AG04450 (cell line): Measurements from ENCODE around the gene IGIP. TPM values are rescaled to one million over a fixed set of nuclear protein-coding genes. Genes with fewer than 3 reads are reported as not detected.

ENCODE experiments used
- CTCF ChIA-PET: fragments of 300-600, 350-600 bp; formaldehyde crosslinking; extraction: SDS; loops from one replicate; lab custom pipeline; 2022; ENCODE audit warnings: antibody characterized with exemption, inconsistent platforms; lab: Charles Lee
- POLR2A ChIA-PET: fragments of 350-600 bp; formaldehyde crosslinking; extraction: SDS; loops from one replicate; lab custom pipeline; 2021; ENCODE audit warnings: antibody characterized with exemption, inconsistent platforms; lab: Yijun Ruan, JAX
- DNase-seq: peaks from one replicate; pipeline ENCODE4 v3.0.0-alpha.2; 2011; ENCODE audit warnings: low read depth, low spot score
- H3K27ac ChIP-seq: one replicate; pipeline ENCODE4 v1.5.1; 2012; ENCODE audit warnings: low read depth, low read length, control low read depth
- H3K27me3 ChIP-seq: one replicate; pipeline ENCODE4 v1.6.0; 2012; ENCODE audit warnings: low read length; ENCODE audit not compliant: control insufficient read depth, insufficient read depth
- H3K4me3 ChIP-seq: 2 replicates; pipeline ENCODE4 v1.5.1; 2011; ENCODE audit warnings: mild to moderate bottlenecking, low read depth, low read length, control low read depth
- H3K9me3 ChIP-seq: 2 replicates; pipeline ENCODE4 v1.5.1; 2012; ENCODE audit warnings: low read length; ENCODE audit not compliant: control insufficient read depth, insufficient read depth
- CTCF ChIP-seq: IDR thresholded peaks from 2 replicates; pipeline ENCODE4 v1.5.1; 2011; ENCODE audit warnings: low read depth, low read length, control low read depth, inconsistent platforms
- polyA plus RNA-seq: library from polyadenylated mRNA; depleted of rRNA; stranded (reverse); fragments of >200 nt; gene quantifications from 2 replicates; pipeline ENCODE4 v1.2.3, GENCODE V29; 2011

Gene IGIP
- polyA plus RNA-seq, 1 experiment = 2.2 TPM

- H3K27me3 ChIP-seq = no peaks in the 10 kb centered on the region
- no peak overlapping the region for H3K4me3 ChIP-seq
- POLR2A ChIA-PET = interaction anchor here (0.7 kb wide), 1 partner anchor 20 kb away, joined by 7 read pairs; no protein-coding TSS in a partner anchor
- no peak overlapping the region for H3K27ac ChIP-seq
- no peak for DNase-seq
- no peak for TF ChIP-seq CTCF
- CTCF ChIA-PET = interaction anchor here (0.6 to 1.0 kb wide), 2 partner anchors 185 to 384 kb away, joined by 3 to 4 read pairs; no protein-coding TSS in a partner anchor
- H3K9me3 ChIP-seq = no peaks in the 10 kb centered on the region; the same call in 1 of the 2 replicates
Observed at GRCh38 chr5:140174014-140174413, 48.3 kb downstream of the IGIP start.

GRCh38 chr5:140174465-140175366 is 49.0 kb downstream of the IGIP start, which contains the start of gene CYSTM1:
Gene CYSTM1 (plus strand): TSS chr5:140175188. CDS start chr5:140194466, 19,278 bp downstream.
- CTCF ChIA-PET = interaction anchor here (1.0 kb wide), 1 partner anchor 184 kb away, joined by 4 read pairs; no protein-coding TSS in a partner anchor

GRCh38 chr5:140175367-140176030 is 49.8 kb downstream of the IGIP start:
- CTCF ChIA-PET = no interaction called here
- peak overlapping the region; percentile 73 for H3K27ac ChIP-seq
- TF ChIP-seq CTCF = peak; percentile 36
- no peaks in the 10 kb centered on the region; the same call in 1 of the 2 replicates for H3K9me3 ChIP-seq
- peak overlapping the region; percentile 80 for H3K4me3 ChIP-seq
- no peaks in the 10 kb centered on the region for H3K27me3 ChIP-seq
- no peak for DNase-seq
- POLR2A ChIA-PET = interaction anchor here (0.6 to 1.1 kb wide), 2 partner anchors 52 to 171 kb away, joined by 3 read pairs; partner anchors contain the start of gene HBEGF

More at GRCh38 chr5:140174465-140175366, 49.0 kb downstream of the IGIP start, which contains the start of gene CYSTM1:
- Histone ChIP-seq H3K4me3 (peak within 1 kb of the TSS; percentile 80), H3K27ac (peak within 1 kb of the TSS; percentile 73), H3K27me3 (no peaks in the 10 kb centered on the region), H3K9me3 (no peaks in the 10 kb centered on the region; the same call in 1 of the 2 replicates)
- DNase-seq = peak; percentile 78
- POLR2A ChIA-PET = interaction anchor here (0.6 to 1.1 kb wide), 3 partner anchors 19 to 172 kb away, joined by 3 to 7 read pairs (median 3); partner anchors contain the start of gene HBEGF
- TF ChIP-seq CTCF = no peak

- H3K27me3 ChIP-seq = no peaks in the 10 kb centered on the region
- peak overlapping the region; percentile 73 for H3K27ac ChIP-seq
- peak overlapping the region; percentile 80 for H3K4me3 ChIP-seq
- no peak for DNase-seq
- CTCF ChIA-PET = interaction anchor here (3.3 kb wide), 1 partner anchor 31 kb away, joined by 13 read pairs; no protein-coding TSS in a partner anchor
- no peak for TF ChIP-seq CTCF
- no peaks in the 10 kb centered on the region; the same call in 1 of the 2 replicates for H3K9me3 ChIP-seq
- POLR2A ChIA-PET = no interaction called here
Observed at GRCh38 chr5:140176031-140176387, 50.3 kb downstream of the IGIP start.
